AG09319 (cell line): Measurements from ENCODE around the gene XPA.

Source experiments
- DNase-seq: peaks from one replicate; pipeline ENCODE4 v3.0.0-alpha.2; 2010; ENCODE audit warnings: low read depth; ENCODE audit errors: extremely low read depth
- TF ChIP-seq, protein P1 (sequence below): IDR thresholded peaks from 2 replicates; pipeline ENCODE4 v1.5.1; 2011; ENCODE audit warnings: low read depth, mild to moderate bottlenecking, inconsistent platforms, low read length, moderate library complexity

The XPA gene

DNA sequence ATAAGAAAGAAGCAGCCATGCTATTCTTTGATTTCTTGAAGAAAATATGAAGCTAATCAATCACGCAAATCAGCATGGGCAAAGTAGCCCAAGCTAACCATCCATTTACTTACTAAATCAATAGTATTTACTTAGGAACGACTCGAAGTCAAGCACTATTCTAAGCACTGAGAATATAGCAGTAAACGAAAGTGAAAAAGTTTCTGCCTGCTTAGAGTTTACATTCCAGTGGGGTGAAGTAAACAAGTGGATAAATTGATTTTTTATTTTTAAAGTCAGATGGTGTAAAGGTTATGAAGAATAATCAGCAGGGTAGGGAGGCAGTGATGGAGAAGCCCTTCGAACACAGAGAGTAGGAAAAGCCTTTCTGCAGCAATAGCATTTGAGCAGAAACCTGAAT lies 69.5 kb downstream of the XPA start:
- no peak for DNase-seq
- TF ChIP-seq, protein P1, sequence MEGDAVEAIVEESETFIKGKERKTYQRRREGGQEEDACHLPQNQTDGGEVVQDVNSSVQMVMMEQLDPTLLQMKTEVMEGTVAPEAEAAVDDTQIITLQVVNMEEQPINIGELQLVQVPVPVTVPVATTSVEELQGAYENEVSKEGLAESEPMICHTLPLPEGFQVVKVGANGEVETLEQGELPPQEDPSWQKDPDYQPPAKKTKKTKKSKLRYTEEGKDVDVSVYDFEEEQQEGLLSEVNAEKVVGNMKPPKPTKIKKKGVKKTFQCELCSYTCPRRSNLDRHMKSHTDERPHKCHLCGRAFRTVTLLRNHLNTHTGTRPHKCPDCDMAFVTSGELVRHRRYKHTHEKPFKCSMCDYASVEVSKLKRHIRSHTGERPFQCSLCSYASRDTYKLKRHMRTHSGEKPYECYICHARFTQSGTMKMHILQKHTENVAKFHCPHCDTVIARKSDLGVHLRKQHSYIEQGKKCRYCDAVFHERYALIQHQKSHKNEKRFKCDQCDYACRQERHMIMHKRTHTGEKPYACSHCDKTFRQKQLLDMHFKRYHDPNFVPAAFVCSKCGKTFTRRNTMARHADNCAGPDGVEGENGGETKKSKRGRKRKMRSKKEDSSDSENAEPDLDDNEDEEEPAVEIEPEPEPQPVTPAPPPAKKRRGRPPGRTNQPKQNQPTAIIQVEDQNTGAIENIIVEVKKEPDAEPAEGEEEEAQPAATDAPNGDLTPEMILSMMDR, result no peak

DNA sequence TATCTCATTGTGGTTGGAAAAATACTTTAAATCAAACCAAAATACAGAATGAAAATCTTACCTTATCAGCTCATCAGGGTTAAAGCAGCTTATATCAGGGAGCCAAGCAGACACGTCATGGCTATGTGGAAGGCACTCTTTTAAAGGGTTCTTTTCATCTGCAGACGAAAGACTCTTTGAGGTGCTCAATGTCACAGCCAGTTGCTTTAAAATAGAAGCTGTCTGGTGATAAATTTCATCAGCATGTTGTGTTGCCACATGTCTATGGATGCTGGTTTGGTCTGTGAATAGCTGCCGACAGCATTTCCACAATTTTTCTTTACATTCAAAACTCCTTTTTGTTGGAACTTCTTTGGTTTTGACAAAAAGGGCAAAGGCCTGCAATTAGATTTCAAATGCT lies 71.5 kb downstream of the XPA start:
- no peak for DNase-seq
- TF ChIP-seq, protein P1, result no peak
